ENCODE data around the gene ASB16. TPM values are rescaled to one million over a fixed set of nuclear protein-coding genes. Genes with fewer than 3 reads are reported as not detected.
A peak's percentile ranks its signal among the peaks of the same experiment; 100 is the strongest.

ASB16 gene
- total RNA-seq, 1 experiment from 2014 or later: 0.37 TPM

DNA sequence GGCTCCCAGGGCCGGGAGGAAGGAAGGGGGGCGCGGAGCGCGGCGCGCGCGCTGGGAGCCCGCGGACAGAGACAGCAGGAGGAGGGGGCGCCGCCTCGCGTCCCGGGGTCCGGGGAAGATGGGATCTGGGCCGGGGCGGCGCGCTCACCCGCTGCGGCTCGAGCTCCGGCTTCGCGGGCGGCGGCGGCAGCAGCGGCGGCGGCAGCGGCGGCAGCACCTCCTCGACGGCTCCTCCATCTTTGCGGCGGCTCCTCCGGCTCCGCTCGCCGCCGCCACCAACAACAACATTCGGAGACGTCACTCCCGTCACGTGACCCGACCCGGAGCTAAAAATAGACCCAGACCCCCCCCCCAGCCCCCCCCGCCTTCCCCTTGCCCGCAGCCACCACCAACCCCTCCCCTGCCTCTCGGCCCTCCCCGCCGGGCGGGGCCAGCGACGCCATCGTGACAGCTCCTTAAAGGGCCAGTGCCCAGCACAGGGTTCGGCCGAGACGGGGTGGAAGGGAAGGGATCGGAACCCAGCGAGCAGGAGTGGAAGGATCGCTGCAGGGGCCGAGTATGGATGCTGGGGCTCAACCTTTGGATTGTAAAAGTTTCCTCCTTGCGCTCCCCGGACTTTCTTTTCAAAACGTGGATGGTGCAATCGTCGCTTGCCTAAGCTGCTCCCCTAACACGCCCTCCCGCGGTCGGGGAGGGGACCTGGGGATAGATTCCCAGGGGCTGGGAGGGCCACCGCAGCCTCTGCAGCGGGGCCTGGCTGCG lies 47.0 kb upstream of the ASB16 start, which contains the start of gene HDAC5:
HDAC5 (minus strand) TSS at position 286 of the 762 bp plus-strand sequence. CDS start 6,126 bp downstream, outside the sequence.
- ChIA-PET CTCF (interaction anchor here (0.6 to 2.4 kb wide), 11 partner anchors 8 to 214 kb away, joined by 3 to 13 read pairs (median 4); no protein-coding TSS in a partner anchor), POLR2A (interaction anchor here (0.9 to 1.2 kb wide), 5 partner anchors 8 to 58 kb away, joined by 3 to 14 read pairs (median 4); partner anchors contain the start of gene LSM12)
- no TSS peak for BruUV-seq (replicated peaks)

More for the DNA sequence above, 47.0 kb upstream of the ASB16 start, which contains the start of gene HDAC5:
- TF ChIP-seq, protein P1, sequence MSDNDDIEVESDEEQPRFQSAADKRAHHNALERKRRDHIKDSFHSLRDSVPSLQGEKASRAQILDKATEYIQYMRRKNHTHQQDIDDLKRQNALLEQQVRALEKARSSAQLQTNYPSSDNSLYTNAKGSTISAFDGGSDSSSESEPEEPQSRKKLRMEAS (IDR thresholded peaks at IDR 0.05): peak; percentile 82
- no peak for TF ChIP-seq ELF1 (IDR thresholded peaks at IDR 0.05; ENCODE audit: borderline replicate concordance, low read depth)
- peak; percentile 45; the same call in 1 of the 2 replicates for TF ChIP-seq ZFX (IDR thresholded peaks at IDR 0.05)
- TF ChIP-seq CBX3 (IDR thresholded peaks at IDR 0.05; ENCODE audit: low read depth): 0 out of 2 replicates have a peak, but pooled peaks have one; percentile 26
- TF ChIP-seq SIN3A (IDR thresholded peaks at IDR 0.05; ENCODE audit: low read depth): no peak
- peak; percentile 68; the same call in 1 of the 2 replicates for TF ChIP-seq POLR2AphosphoS5 (IDR thresholded peaks at IDR 0.05; ENCODE audit: low read depth, low read length)
- TF ChIP-seq YY1 (IDR thresholded peaks at IDR 0.05; ENCODE audit: extremely low read depth, insufficient replicate concordance, low read depth, low read length): peak; percentile 39
- peak; percentile 52 for TF ChIP-seq RAD21 (IDR thresholded peaks at IDR 0.05; ENCODE audit: low read depth)
- peak; percentile 13 for TF ChIP-seq TCF7L2 (IDR thresholded peaks at IDR 0.05; ENCODE audit: borderline replicate concordance, extremely low read depth, insufficient read depth, insufficient read length)
- TF ChIP-seq SP1 (IDR thresholded peaks at IDR 0.05; ENCODE audit: low read depth): peak; percentile 79
- no peak; the same call in 1 of the 2 replicates for TF ChIP-seq CEBPB (IDR thresholded peaks at IDR 0.05; ENCODE audit: low read depth)
- TF ChIP-seq, protein P2, sequence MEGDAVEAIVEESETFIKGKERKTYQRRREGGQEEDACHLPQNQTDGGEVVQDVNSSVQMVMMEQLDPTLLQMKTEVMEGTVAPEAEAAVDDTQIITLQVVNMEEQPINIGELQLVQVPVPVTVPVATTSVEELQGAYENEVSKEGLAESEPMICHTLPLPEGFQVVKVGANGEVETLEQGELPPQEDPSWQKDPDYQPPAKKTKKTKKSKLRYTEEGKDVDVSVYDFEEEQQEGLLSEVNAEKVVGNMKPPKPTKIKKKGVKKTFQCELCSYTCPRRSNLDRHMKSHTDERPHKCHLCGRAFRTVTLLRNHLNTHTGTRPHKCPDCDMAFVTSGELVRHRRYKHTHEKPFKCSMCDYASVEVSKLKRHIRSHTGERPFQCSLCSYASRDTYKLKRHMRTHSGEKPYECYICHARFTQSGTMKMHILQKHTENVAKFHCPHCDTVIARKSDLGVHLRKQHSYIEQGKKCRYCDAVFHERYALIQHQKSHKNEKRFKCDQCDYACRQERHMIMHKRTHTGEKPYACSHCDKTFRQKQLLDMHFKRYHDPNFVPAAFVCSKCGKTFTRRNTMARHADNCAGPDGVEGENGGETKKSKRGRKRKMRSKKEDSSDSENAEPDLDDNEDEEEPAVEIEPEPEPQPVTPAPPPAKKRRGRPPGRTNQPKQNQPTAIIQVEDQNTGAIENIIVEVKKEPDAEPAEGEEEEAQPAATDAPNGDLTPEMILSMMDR (IDR thresholded peaks at IDR 0.05 in 2 of 3, conservative IDR thresholded peaks at IDR 0.05 in 1 of 3; ENCODE audit: borderline replicate concordance in 1 of 3, insufficient read depth in 1 of 3, low read depth in 2 of 3, low read length in 2 of 3): peak; percentile 53 to 59 (median 53); a peak in 5 of 6 replicates
- H3K9me3 ChIP-seq (ENCODE audit: control insufficient read depth in 1 of 2, insufficient read depth in 1 of 2, low read depth in 1 of 2, low read length in 2 of 2): no peaks in the 10 kb centered on the region
- RAD21 ChIA-PET (ENCODE audit: low non-redundant PET in 1 of 2, low total read pairs in 2 of 2, uncharacterized antibody in 2 of 2, unreplicated experiment in 2 of 2): interaction anchor here (0.5 to 1.3 kb wide), 6 partner anchors 8 to 77 kb away, joined by 3 to 4 read pairs (median 4); no protein-coding TSS in a partner anchor
- peak within 1 kb of the TSS; percentile 82 for H3K4me2 ChIP-seq (ENCODE audit: low read length)
- no peaks in the 10 kb centered on the region for H3K36me3 ChIP-seq (ENCODE audit: control insufficient read depth in 1 of 2, insufficient read depth in 2 of 2, low read length in 2 of 2)
- intact Hi-C loops (cut with micrococcal nuclease): loop anchor here (1.0 kb wide), 1 partner anchor 15 kb away; no protein-coding TSS in a partner anchor
- H3K27ac ChIP-seq (ENCODE audit: low read depth, low read length): peak within 1 kb of the TSS; percentile 77
- no peaks in the 10 kb centered on the region for H3K27me3 ChIP-seq (ENCODE audit: insufficient read depth, low read length)
- H2AFZ ChIP-seq (ENCODE audit: low read depth, low read length, poor library complexity, severe bottlenecking): peak within 1 kb of the TSS; percentile 68
- peak within 1 kb of the TSS; percentile 74 for H3K9ac ChIP-seq (ENCODE audit: low read length)
- DNase-seq (ENCODE audit: low read depth, low spot score) (peak; percentile 90), ATAC-seq (peak; percentile 94)
- H3K9me2 ChIP-seq (ENCODE audit: insufficient read depth): no peaks in the 10 kb centered on the region
- peaks cover 14 to 36% of the 10 kb centered on the region in 2 experiments for H3K4me1 ChIP-seq (ENCODE audit: control insufficient read depth in 1 of 2, insufficient read depth in 2 of 2, low read length in 2 of 2)
- no peaks in the 10 kb centered on the region for H4K20me1 ChIP-seq (ENCODE audit: insufficient read depth)
- H3K4me3 ChIP-seq (replicated peaks in 1 of 2; ENCODE audit: low read depth in 1 of 2, low read length in 2 of 2): peak within 1 kb of the TSS; percentile 65 to 85
- peaks cover 8% of the 10 kb centered on the region; the same call in 1 of the 2 replicates for H3K79me2 ChIP-seq (ENCODE audit: insufficient read depth, low read length)

All from HCT116 (cell line).